ENCODE results near the gene MIS18A. TPM values are rescaled to one million over a fixed set of nuclear protein-coding genes. Genes with fewer than 3 reads are reported as not detected.

The MIS18A gene
- total RNA-seq (ENCODE audit: low replicate concordance) = 18.1 and 31.9 TPM in 2 replicates
- long read RNA-seq, transcript MIS18A-201 (5 exons, 1,575 nt) = major isoform, 28 of 33 reads
- long read RNA-seq, partial matches to known transcripts = 1 of 33 reads
- long read RNA-seq, other reads (novel, unspliced or antisense) = 4 of 33 reads

GRCh38 chr21:32278518-32279376, at the start of gene MIS18A:
MIS18A (minus strand) TSS chr21:32279049; CDS start chr21:32279014, 35 bp downstream.
- H3K27ac Mint-ChIP-seq = peak within 1 kb of the TSS; percentile 94
- peak within 1 kb of the TSS; percentile 100 for H3K4me3 Mint-ChIP-seq
- no peaks in the 10 kb centered on the region for H3K9me3 Mint-ChIP-seq
- peaks cover 12% of the 10 kb centered on the region for H3K4me1 Mint-ChIP-seq (ENCODE audit: unreplicated experiment)
- peak; percentile 99 for DNase-seq (ENCODE audit: extremely low spot score, unreplicated experiment)
- H3K27me3 Mint-ChIP-seq = no peaks in the 10 kb centered on the region
- peaks cover 5% of the 10 kb centered on the region for H3K36me3 Mint-ChIP-seq
- no peak for TF ChIP-seq CTCF (conservative IDR thresholded peaks at IDR 0.05)

- no peak for DNase-seq (ENCODE audit: extremely low spot score, unreplicated experiment)
- TF ChIP-seq CTCF (conservative IDR thresholded peaks at IDR 0.05) = no peak
Observed at GRCh38 chr21:32328595-32328994, 49.7 kb upstream of the MIS18A start.

GRCh38 chr21:32325706-32326105, 46.9 kb upstream of the MIS18A start:
- Mint-ChIP-seq H3K36me3 (peaks cover 40% of the 10 kb centered on the region), H3K4me1 (ENCODE audit: unreplicated experiment) (peaks cover 14% of the 10 kb centered on the region), H3K4me3 (no peak overlapping the region), H3K9me3 (no peaks in the 10 kb centered on the region), H3K27me3 (no peaks in the 10 kb centered on the region), H3K27ac (no peak overlapping the region)
- DNase-seq (ENCODE audit: extremely low spot score, unreplicated experiment) = no peak
- no peak for TF ChIP-seq CTCF (conservative IDR thresholded peaks at IDR 0.05)

More at GRCh38 chr21:32328595-32328994, 49.7 kb upstream of the MIS18A start:
- Mint-ChIP-seq H3K27me3 (no peaks in the 10 kb centered on the region), H3K36me3 (peaks cover 49% of the 10 kb centered on the region), H3K27ac (no peak overlapping the region), H3K4me1 (ENCODE audit: unreplicated experiment) (peaks cover 22% of the 10 kb centered on the region), H3K4me3 (no peak overlapping the region), H3K9me3 (no peaks in the 10 kb centered on the region)

GRCh38 chr21:32322676-32323075, 43.8 kb upstream of the MIS18A start:
- no peak for TF ChIP-seq CTCF (conservative IDR thresholded peaks at IDR 0.05)
- no peaks in the 10 kb centered on the region for H3K4me1 Mint-ChIP-seq (ENCODE audit: unreplicated experiment)
- H3K27ac Mint-ChIP-seq = no peak overlapping the region
- DNase-seq (ENCODE audit: extremely low spot score, unreplicated experiment) = no peak
- H3K9me3 Mint-ChIP-seq = no peaks in the 10 kb centered on the region
- H3K4me3 Mint-ChIP-seq = no peak overlapping the region
- no peaks in the 10 kb centered on the region for H3K27me3 Mint-ChIP-seq
- peaks cover 36% of the 10 kb centered on the region for H3K36me3 Mint-ChIP-seq

- no peaks in the 10 kb centered on the region for H3K9me3 Mint-ChIP-seq
- TF ChIP-seq CTCF (conservative IDR thresholded peaks at IDR 0.05) = no peak
- DNase-seq (ENCODE audit: extremely low spot score, unreplicated experiment) = no peak
- H3K4me1 Mint-ChIP-seq (ENCODE audit: unreplicated experiment) = no peaks in the 10 kb centered on the region
- no peak overlapping the region for H3K27ac Mint-ChIP-seq
- peaks cover 32% of the 10 kb centered on the region for H3K36me3 Mint-ChIP-seq
- no peak overlapping the region for H3K4me3 Mint-ChIP-seq
- H3K27me3 Mint-ChIP-seq = no peaks in the 10 kb centered on the region
Observed at GRCh38 chr21:32322103-32322502, 43.3 kb upstream of the MIS18A start.

All from type B pancreatic cell (in vitro differentiated cells).